Naive thymus-derived CD4-positive, alpha-beta T cell (primary cell): Measurements from ENCODE around the gene ACO1. TPM values are rescaled to one million over a fixed set of nuclear protein-coding genes. Genes with fewer than 3 reads are reported as not detected.

Source experiments
- ATAC-seq: fragments of 150-1000 bp; cut with Tn5 transposase; 2 replicates; pipeline ENCODE4 v1.10.0; 2021; ENCODE audit warnings: mild to moderate bottlenecking, moderate library complexity
- CTCF ChIA-PET: fragments of 350-600 bp; sonication (Branson Sonifier 250); formaldehyde crosslinking; loops from one replicate; lab custom pipeline; 2021; ENCODE audit warnings: antibody characterized with exemption; lab: Charles Lee
- POLR2A ChIA-PET: fragments of 350-600 bp; sonication (Branson Sonifier 250); formaldehyde crosslinking; loops from one replicate; lab custom pipeline; 2021; ENCODE audit warnings: antibody characterized with exemption, inconsistent platforms; lab: Charles Lee
- DNase-seq, 9 donors: peaks; one replicate each; pipeline versions ENCODE4 v3.0.0 to v3.0.0-alpha.2; 2020 to 2022; ENCODE audit warnings: mixed read lengths in 1 of 9
- H3K27ac ChIP-seq: one replicate; pipeline ENCODE4 v1.7.0; 2013; ENCODE audit warnings: mild to moderate bottlenecking, low read depth, low read length, moderate library complexity
- H3K27me3 ChIP-seq, 2 donors: one replicate each; pipeline ENCODE4 v1.7.0; 2013; ENCODE audit warnings: low read length in 2 of 2, mild to moderate bottlenecking in 2 of 2, moderate library complexity in 2 of 2; ENCODE audit not compliant: control insufficient read depth in 2 of 2, insufficient read depth in 2 of 2
- H3K36me3 ChIP-seq, 3 experiments: 1 replicate in 2 of 3; 2 replicates in 1 of 3; pipeline ENCODE4 v1.7.0; 2013; ENCODE audit warnings: low read length in 3 of 3, mild to moderate bottlenecking in 3 of 3, moderate library complexity in 1 of 3; ENCODE audit not compliant: insufficient read depth in 3 of 3, control insufficient read depth in 2 of 3
- H3K4me1 ChIP-seq, 2 donors: one replicate each; pipeline ENCODE4 v1.7.0; 2013; ENCODE audit warnings: low read length in 2 of 2, mild to moderate bottlenecking in 2 of 2, moderate library complexity in 1 of 2; ENCODE audit not compliant: control insufficient read depth in 2 of 2, insufficient read depth in 2 of 2
- H3K4me3 ChIP-seq: 2 replicates; pipeline ENCODE4 v1.7.0; 2013; ENCODE audit warnings: mild to moderate bottlenecking, low read length
- H3K9me3 ChIP-seq, 3 experiments: 1 replicate in 2 of 3; 2 replicates in 1 of 3; pipeline ENCODE4 v1.7.0; 2013; ENCODE audit warnings: low read length in 3 of 3; ENCODE audit not compliant: control insufficient read depth in 2 of 3
- H3K27ac Mint-ChIP-seq, 9 donors: one replicate each; pipeline ENCODE4 v1.8.0; 2020 to 2022; ENCODE audit warnings: mixed read lengths in 9 of 9, mild to moderate bottlenecking in 8 of 9, moderate library complexity in 5 of 9, inconsistent platforms in 2 of 9
- H3K27me3 Mint-ChIP-seq, 5 donors: one replicate each; pipeline ENCODE4 v1.8.0; 2021 to 2022; ENCODE audit warnings: mixed read lengths in 5 of 5, mild to moderate bottlenecking in 1 of 5
- H3K36me3 Mint-ChIP-seq, 5 donors: one replicate each; pipeline ENCODE4 v1.8.0; 2020 to 2022; ENCODE audit warnings: mixed read lengths in 5 of 5, mild to moderate bottlenecking in 3 of 5, inconsistent platforms in 1 of 5
- H3K4me1 Mint-ChIP-seq, 7 donors: one replicate each; pipeline ENCODE4 v1.8.0; 2020 to 2022; ENCODE audit warnings: mixed read lengths in 7 of 7, mild to moderate bottlenecking in 3 of 7, inconsistent platforms in 1 of 7
- H3K4me3 Mint-ChIP-seq, 10 donors: one replicate each; pipeline ENCODE4 v1.8.0; 2020 to 2022; ENCODE audit warnings: mild to moderate bottlenecking in 10 of 10, mixed read lengths in 10 of 10, moderate library complexity in 6 of 10, inconsistent platforms in 2 of 10
- H3K9me3 Mint-ChIP-seq, 11 donors: one replicate each; pipeline ENCODE4 v1.8.0; 2020 to 2022; ENCODE audit warnings: mixed read lengths in 11 of 11, mild to moderate bottlenecking in 4 of 11, inconsistent platforms in 1 of 11, moderate library complexity in 1 of 11
- intact Hi-C, 2 donors: fragments of 100-400 bp; cut with micrococcal nuclease; formaldehyde crosslinking; loops; one replicate each; pipeline ENCODE4 v1.15.1; 2023
- polyA plus RNA-seq, 2 donors: library from polyadenylated mRNA; unstranded; fragments of 300-500 nt; fragmentation: Illumina TruSeq; gene quantifications; one replicate each; pipeline ENCODE4 v1.2.3, GENCODE V29; 2021
- total RNA-seq, 6 experiments: library from RNA in 5 of 6; stranded (reverse) in 5 of 6; gene quantifications; 1 replicate in 5 of 6; 2 replicates in 1 of 6; pipeline ENCODE4 v1.2.3 and lab custom pipeline; 2021 to 2026

ACO1 gene
- total and polyA plus RNA-seq, 7 experiments from 2014 or later = 4.7 to 12.3 (median 9.6) TPM

- DNase-seq (no peak), ATAC-seq (no peak)
- Histone ChIP-seq H3K9me3 (no peaks in the 10 kb centered on the region), H3K4me1 (no peaks in the 10 kb centered on the region), H3K36me3 (peaks cover 0 to 45% (median 0%) of the 10 kb centered on the region in 3 experiments), H3K4me3 (no peak overlapping the region), H3K27me3 (no peaks in the 10 kb centered on the region), H3K27ac (no peak overlapping the region)
- Mint-ChIP-seq H3K4me1 (peaks cover 0 to 6% (median 0%) of the 10 kb centered on the region in 7 donors), H3K36me3 (peaks cover 5 to 45% (median 21%) of the 10 kb centered on the region in 5 donors), H3K27ac (no peak overlapping the region), H3K4me3 (no peak overlapping the region), H3K9me3 (no peaks in the 10 kb centered on the region), H3K27me3 (no peaks in the 10 kb centered on the region)
- intact Hi-C loops = no loop called here
- ChIA-PET CTCF (no interaction called here), POLR2A (no interaction called here)
Measured at GRCh38 chr9:32423371-32423770, 38.9 kb downstream of the ACO1 start.

GRCh38 chr9:32424616-32425015 is 40.2 kb downstream of the ACO1 start:
- DNase-seq (no peak), ATAC-seq (no peak)
- ChIA-PET POLR2A (no interaction called here), CTCF (no interaction called here)
- H3K4me3 ChIP-seq = no peak overlapping the region
- intact Hi-C loops = no loop called here
- peaks cover 0 to 6% (median 0%) of the 10 kb centered on the region in 7 donors for H3K4me1 Mint-ChIP-seq
- H3K4me1 ChIP-seq = no peaks in the 10 kb centered on the region
- H3K27ac ChIP-seq = no peak overlapping the region
- peaks cover 5 to 37% (median 16%) of the 10 kb centered on the region in 5 donors for H3K36me3 Mint-ChIP-seq
- no peaks in the 10 kb centered on the region for H3K9me3 Mint-ChIP-seq
- no peaks in the 10 kb centered on the region for H3K27me3 ChIP-seq
- H3K27ac Mint-ChIP-seq = no peak overlapping the region
- no peak overlapping the region for H3K4me3 Mint-ChIP-seq
- H3K36me3 ChIP-seq = peaks cover 0 to 38% (median 0%) of the 10 kb centered on the region in 3 experiments
- H3K27me3 Mint-ChIP-seq = no peaks in the 10 kb centered on the region
- H3K9me3 ChIP-seq = no peaks in the 10 kb centered on the region

GRCh38 chr9:32426278-32426939 is 42.0 kb downstream of the ACO1 start:
- peak overlapping the region in 5 of 9 donors; percentile 15 to 82 (median 47) for H3K27ac Mint-ChIP-seq
- no peak overlapping the region for H3K4me3 Mint-ChIP-seq
- no peaks in the 10 kb centered on the region for H3K9me3 ChIP-seq
- no peak overlapping the region for H3K4me3 ChIP-seq
- H3K27me3 Mint-ChIP-seq = no peaks in the 10 kb centered on the region
- H3K36me3 ChIP-seq = peaks cover 0 to 29% (median 0%) of the 10 kb centered on the region in 3 experiments
- H3K36me3 Mint-ChIP-seq = peaks cover 5 to 36% (median 16%) of the 10 kb centered on the region in 5 donors
- no peaks in the 10 kb centered on the region for H3K4me1 ChIP-seq
- ATAC-seq = no peak
- H3K27ac ChIP-seq = no peak overlapping the region
- intact Hi-C loops = no loop called here
- H3K4me1 Mint-ChIP-seq = peaks cover 0 to 6% (median 0%) of the 10 kb centered on the region in 7 donors
- CTCF ChIA-PET = interaction anchor here (3.5 kb wide), 1 partner anchor 47 kb away, joined by 16 read pairs; no protein-coding TSS in a partner anchor
- no peak for DNase-seq
- H3K9me3 Mint-ChIP-seq = no peaks in the 10 kb centered on the region
- POLR2A ChIA-PET = no interaction called here
- H3K27me3 ChIP-seq = no peaks in the 10 kb centered on the region

DNA sequence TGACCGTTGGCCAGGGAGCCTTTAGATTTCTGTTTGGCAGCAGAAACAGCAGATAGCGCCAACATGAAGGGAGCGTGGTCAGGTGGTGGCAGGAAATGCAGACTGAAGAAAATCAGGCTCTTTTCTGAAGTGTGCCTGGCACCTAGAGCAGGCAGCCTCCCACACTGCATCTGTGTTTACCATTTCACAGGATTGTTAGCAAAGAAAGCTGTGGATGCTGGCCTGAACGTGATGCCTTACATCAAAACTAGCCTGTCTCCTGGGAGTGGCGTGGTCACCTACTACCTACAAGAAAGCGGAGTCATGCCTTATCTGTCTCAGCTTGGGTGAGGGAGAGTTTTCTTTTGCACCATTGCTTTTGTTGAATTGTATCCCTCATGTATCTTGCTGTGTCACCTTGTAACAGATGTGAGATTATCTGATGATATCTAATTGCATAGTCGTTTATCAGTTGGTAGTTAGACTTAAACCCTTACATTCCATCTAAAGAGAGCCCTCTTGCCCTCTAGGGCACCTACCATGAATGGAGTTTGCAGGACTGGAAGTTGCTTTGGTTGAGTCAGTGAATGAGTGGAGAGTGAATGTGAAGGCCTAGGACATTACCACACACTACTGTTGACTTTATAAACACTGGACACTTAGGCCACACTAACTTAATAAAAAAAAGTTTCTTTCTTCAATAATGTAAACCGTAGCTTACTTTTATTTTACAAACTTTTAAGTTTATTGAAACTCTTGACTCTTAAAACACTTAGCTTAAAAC is 42.8 kb downstream of the ACO1 start:
- H3K27ac Mint-ChIP-seq = peak overlapping the region in 6 of 9 donors; percentile 15 to 82 (median 62)
- H3K36me3 Mint-ChIP-seq = peaks cover 5 to 32% (median 17%) of the 10 kb centered on the region in 5 donors
- peak; percentile 64 for ATAC-seq

GRCh38 chr9:32430720-32431119 is 46.3 kb downstream of the ACO1 start:
- POLR2A ChIA-PET = no interaction called here
- Histone ChIP-seq H3K27ac (no peak overlapping the region), H3K4me1 (no peaks in the 10 kb centered on the region), H3K4me3 (no peak overlapping the region), H3K27me3 (no peaks in the 10 kb centered on the region), H3K36me3 (peaks cover 0 to 35% (median 0%) of the 10 kb centered on the region in 3 experiments), H3K9me3 (no peaks in the 10 kb centered on the region)
- Mint-ChIP-seq H3K4me3 (no peak overlapping the region), H3K9me3 (no peaks in the 10 kb centered on the region), H3K27me3 (no peaks in the 10 kb centered on the region), H3K27ac (no peak overlapping the region), H3K4me1 (peaks cover 0 to 6% (median 0%) of the 10 kb centered on the region in 7 donors), H3K36me3 (peaks cover 0 to 16% (median 4%) of the 10 kb centered on the region in 5 donors)
- intact Hi-C loops = no loop called here
- no peak for DNase-seq
- CTCF ChIA-PET = interaction anchor here (0.8 to 4.1 kb wide), 3 partner anchors 27 to 151 kb away, joined by 3 to 45 read pairs (median 3); no protein-coding TSS in a partner anchor
- no peak for ATAC-seq

More for the DNA sequence above, 42.8 kb downstream of the ACO1 start:
- no peak overlapping the region for H3K4me3 Mint-ChIP-seq
- DNase-seq = no peak
- intact Hi-C loops = no loop called here
- no peaks in the 10 kb centered on the region for H3K27me3 ChIP-seq
- ChIA-PET CTCF (interaction anchor here (0.9 to 3.5 kb wide), 2 partner anchors 48 to 153 kb away, joined by 7 to 16 read pairs; no protein-coding TSS in a partner anchor), POLR2A (no interaction called here)
- H3K4me3 ChIP-seq = no peak overlapping the region
- no peaks in the 10 kb centered on the region for H3K27me3 Mint-ChIP-seq
- no peaks in the 10 kb centered on the region for H3K9me3 Mint-ChIP-seq
- H3K27ac ChIP-seq = no peak overlapping the region
- peaks cover 0 to 6% (median 0%) of the 10 kb centered on the region in 7 donors for H3K4me1 Mint-ChIP-seq
- no peaks in the 10 kb centered on the region for H3K9me3 ChIP-seq
- H3K4me1 ChIP-seq = no peaks in the 10 kb centered on the region
- peaks cover 0 to 25% (median 0%) of the 10 kb centered on the region in 3 experiments for H3K36me3 ChIP-seq

- POLR2A ChIA-PET = no interaction called here
Measured at GRCh38 chr9:32431196-32431595, 46.8 kb downstream of the ACO1 start.

More at GRCh38 chr9:32431196-32431595, 46.8 kb downstream of the ACO1 start:
- Histone ChIP-seq H3K4me1 (no peaks in the 10 kb centered on the region), H3K36me3 (peaks cover 0 to 34% (median 0%) of the 10 kb centered on the region in 3 experiments), H3K9me3 (no peaks in the 10 kb centered on the region), H3K27me3 (no peaks in the 10 kb centered on the region), H3K4me3 (no peak overlapping the region), H3K27ac (no peak overlapping the region)
- Mint-ChIP-seq H3K9me3 (no peaks in the 10 kb centered on the region), H3K4me1 (peaks cover 0 to 6% (median 0%) of the 10 kb centered on the region in 7 donors), H3K27me3 (no peaks in the 10 kb centered on the region), H3K27ac (no peak overlapping the region), H3K4me3 (no peak overlapping the region), H3K36me3 (peaks cover 0 to 21% (median 4%) of the 10 kb centered on the region in 5 donors)
- ATAC-seq (no peak), DNase-seq (no peak)
- CTCF ChIA-PET = interaction anchor here (0.8 to 4.1 kb wide), 4 partner anchors 27 to 150 kb away, joined by 3 to 45 read pairs (median 3); no protein-coding TSS in a partner anchor
- intact Hi-C loops = no loop called here
